IMR-90 (cell line): ENCODE measurements around the gene TECTB. TPM values are rescaled to one million over a fixed set of nuclear protein-coding genes. Genes with fewer than 3 reads are reported as not detected.

Experiments used
- ATAC-seq: fragments of 200-7000 bp; cut with Tn5 transposase; 2 replicates; pipeline ENCODE4 v1.9.1; 2020; ENCODE audit warnings: low read depth, mild to moderate bottlenecking, moderate library complexity
- BruUV-seq: library from RNA; stranded (reverse); fragments of 400-500 nt; replicated peaks from 2 replicates; lab custom pipeline; 2021; lab: Mats Ljungman, UMichigan
- CTCF ChIA-PET: fragments of 300-600 bp; formaldehyde crosslinking; extraction: SDS; loops from one replicate; lab custom pipeline; 2021; ENCODE audit warnings: antibody characterized with exemption; lab: Yijun Ruan, JAX
- POLR2A ChIA-PET: fragments of 300-600 bp; sonication (Branson Sonifier 250); formaldehyde crosslinking; loops from one replicate; lab custom pipeline; 2022; ENCODE audit warnings: antibody characterized with exemption; ENCODE audit not compliant: unreplicated experiment; lab: Charles Lee
- DNase-seq: peaks from one replicate; pipeline ENCODE4 v3.0.0; 2013
- H2AFZ ChIP-seq: replicated peaks from 2 replicates; pipeline ENCODE3; 2013; ENCODE audit warnings: low read length, mild to moderate bottlenecking; ENCODE audit not compliant: poor library complexity
- H2AK5ac ChIP-seq: 2 replicates; pipeline ENCODE4 v1.6.1; 2013; ENCODE audit warnings: low read depth, low read length, inconsistent platforms
- H2AK9ac ChIP-seq: replicated peaks from 2 replicates; pipeline ENCODE3; 2013; ENCODE audit warnings: mild to moderate bottlenecking, low read depth, low read length, moderate library complexity; ENCODE audit not compliant: poor library complexity
- H2BK120ac ChIP-seq: 2 replicates; pipeline ENCODE4 v1.6.1; 2013; ENCODE audit warnings: low read depth, low read length, inconsistent platforms
- H2BK15ac ChIP-seq: 3 replicates; pipeline ENCODE4 v1.6.1; 2013; ENCODE audit warnings: low read depth, low read length, inconsistent platforms
- H2BK20ac ChIP-seq: 2 replicates; pipeline ENCODE4 v1.6.1; 2013; ENCODE audit warnings: low read depth, mild to moderate bottlenecking, inconsistent platforms, low read length, moderate library complexity
- H2BK5ac ChIP-seq: 2 replicates; pipeline ENCODE4 v1.6.1; 2013; ENCODE audit warnings: mild to moderate bottlenecking, low read depth, low read length, inconsistent platforms; ENCODE audit not compliant: poor library complexity, severe bottlenecking
- H3K14ac ChIP-seq: replicated peaks from 2 replicates; pipeline ENCODE4 v1.6.1; 2013; ENCODE audit warnings: low read depth, low read length, inconsistent platforms
- H3K18ac ChIP-seq: 2 replicates; pipeline ENCODE4 v1.6.1; 2013; ENCODE audit warnings: low read depth, low read length, control low read depth
- H3K23ac ChIP-seq: 2 replicates; pipeline ENCODE4 v1.6.1; 2013; ENCODE audit warnings: low read depth, low read length, inconsistent platforms
- H3K27ac ChIP-seq: 2 replicates; pipeline ENCODE4 v1.5.1; 2013; ENCODE audit warnings: mild to moderate bottlenecking, control low read depth, low read length; ENCODE audit not compliant: insufficient read depth
- H3K27me3 ChIP-seq: 2 replicates; pipeline ENCODE4 v1.6.1; 2013; ENCODE audit warnings: low read length; ENCODE audit not compliant: control insufficient read depth, insufficient read depth
- H3K36me3 ChIP-seq: 2 replicates; pipeline ENCODE4 v1.6.1; 2013; ENCODE audit warnings: low read length, mixed read lengths; ENCODE audit not compliant: control insufficient read depth, insufficient read depth
- H3K4ac ChIP-seq: 2 replicates; pipeline ENCODE4 v1.6.1; 2013; ENCODE audit warnings: low read depth, low read length, inconsistent platforms
- H3K4me1 ChIP-seq: 2 replicates; pipeline ENCODE4 v1.6.1; 2013; ENCODE audit warnings: low read length, mixed read lengths; ENCODE audit not compliant: control insufficient read depth, insufficient read depth
- H3K4me2 ChIP-seq: 2 replicates; pipeline ENCODE4 v1.6.1; 2013; ENCODE audit warnings: low read depth, mild to moderate bottlenecking, control low read depth, low read length, moderate library complexity
- H3K4me3 ChIP-seq: 2 replicates; pipeline ENCODE4 v1.5.1; 2013; ENCODE audit warnings: low read depth, mild to moderate bottlenecking, control low read depth, low read length, moderate library complexity; ENCODE audit not compliant: insufficient read depth
- H3K56ac ChIP-seq: 2 replicates; pipeline ENCODE4 v1.6.1; 2013; ENCODE audit warnings: low read length, inconsistent platforms; ENCODE audit not compliant: insufficient read depth; ENCODE audit errors: extremely low read depth
- H3K79me1 ChIP-seq, 2 experiments: 2 replicates each; pipeline ENCODE4 v1.6.1; 2013; ENCODE audit warnings: low read length in 2 of 2, inconsistent platforms in 1 of 2, low read depth in 1 of 2
- H3K9ac ChIP-seq: 2 replicates; pipeline ENCODE4 v1.6.1; 2013; ENCODE audit warnings: low read depth, low read length, control low read depth
- H3K9me1 ChIP-seq: 2 replicates; pipeline ENCODE4 v1.6.1; 2013; ENCODE audit warnings: low read length, inconsistent platforms; ENCODE audit not compliant: insufficient read depth
- H3K9me3 ChIP-seq: 2 replicates; pipeline ENCODE4 v1.6.1; 2013; ENCODE audit warnings: low read length; ENCODE audit not compliant: control insufficient read depth, insufficient read depth
- H4K20me1 ChIP-seq: 2 replicates; pipeline ENCODE4 v1.6.1; 2013; ENCODE audit warnings: low read length, inconsistent platforms; ENCODE audit not compliant: insufficient read depth
- H4K5ac ChIP-seq: 2 replicates; pipeline ENCODE4 v1.6.1; 2013; ENCODE audit warnings: mild to moderate bottlenecking, low read depth, low read length, control low read depth
- H4K8ac ChIP-seq, 2 experiments: 2 replicates each; pipeline ENCODE4 v1.6.1; 2013; ENCODE audit warnings: low read depth in 2 of 2, low read length in 2 of 2, control low read depth in 1 of 2, inconsistent platforms in 1 of 2
- H4K91ac ChIP-seq: 2 replicates; pipeline ENCODE4 v1.6.1; 2013; ENCODE audit warnings: low read depth, low read length, inconsistent platforms; ENCODE audit not compliant: insufficient read depth
- BHLHE40 ChIP-seq: fragments of 150-350 bp; IDR thresholded peaks from 2 replicates; pipeline ENCODE4 v1.6.1; 2016; ENCODE audit warnings: mild to moderate bottlenecking, low read depth, low read length
- CEBPB ChIP-seq: IDR thresholded peaks from 2 replicates; pipeline ENCODE4 v1.6.1; 2012; ENCODE audit warnings: low read depth, low read length, improper control_type of control experiment
- CTCF ChIP-seq: conservative IDR thresholded peaks from 2 replicates; pipeline ENCODE4 v1.5.1; 2012; ENCODE audit warnings: mild to moderate bottlenecking, low read depth, low read length, improper control_type of control experiment
- FOS ChIP-seq: fragments of 150-350 bp; IDR thresholded peaks from 2 replicates; pipeline ENCODE4 v1.6.1; 2016; ENCODE audit warnings: low read depth, low read length
- MAFK ChIP-seq: IDR thresholded peaks from 2 replicates; pipeline ENCODE4 v1.6.1; 2012; ENCODE audit warnings: low read depth, low read length, improper control_type of control experiment
- MAZ ChIP-seq: IDR thresholded peaks from 2 replicates; pipeline ENCODE4 v1.6.1; 2012; ENCODE audit warnings: low read depth, mild to moderate bottlenecking, low read length, improper control_type of control experiment, moderate library complexity, borderline replicate concordance
- NFE2L2 ChIP-seq: fragments of 150-350 bp; IDR thresholded peaks from 2 replicates; pipeline ENCODE4 v1.6.1; 2016; ENCODE audit warnings: low read depth, mild to moderate bottlenecking, low read length
- RAD21 ChIP-seq: IDR thresholded peaks from 2 replicates; pipeline ENCODE4 v1.6.1; 2012; ENCODE audit warnings: low read length, improper control_type of control experiment
- SMC3 ChIP-seq: fragments of 150-350 bp; IDR thresholded peaks from 2 replicates; pipeline ENCODE4 v1.6.1; 2016; ENCODE audit warnings: low read depth, mild to moderate bottlenecking, antibody characterized with exemption, low read length, moderate library complexity
- dilution Hi-C: fragments of 300-500 bp; cut with HindIII; formaldehyde crosslinking; loops from one replicate; pipeline ENCODE4 v1.14.3; 2018; ENCODE audit warnings: low sequenced_read_pairs; ENCODE audit not compliant: unreplicated experiment
- in situ Hi-C: fragments of 300-500 bp; cut with MboI; formaldehyde crosslinking; loops from 3 replicates; pipeline ENCODE4 v1.14.3; 2019; ENCODE audit warnings: low sequenced_read_pairs, inconsistent platforms, mixed read lengths
- intact Hi-C: fragments of 100-400 bp; cut with micrococcal nuclease; formaldehyde crosslinking; loops from 2 replicates; pipeline ENCODE4 v1.10.0; 2022
- polyA plus RNA-seq, 3 experiments: library from polyadenylated mRNA; depleted of rRNA; stranded (reverse); fragments of >200 nt; gene quantifications; 2 replicates each; pipeline ENCODE4 v1.2.3, GENCODE V29; 2012; ENCODE audit warnings: low replicate concordance in 1 of 3
- total RNA-seq: library from RNA; depleted of rRNA; stranded (reverse); fragments of >200 nt; gene quantifications from 2 replicates; pipeline ENCODE4 v1.2.3, GENCODE V29; 2012
- TF ChIP-seq, protein P1 (sequence below): fragments of 150-350 bp; IDR thresholded peaks from 2 replicates; pipeline ENCODE4 v1.6.1; 2017; ENCODE audit warnings: mild to moderate bottlenecking, antibody characterized with exemption, low read length, low read depth

TECTB gene
- total and polyA plus RNA-seq, 2 of the 4 experiments (the other 2 are of a cell fraction), result not detected

DNA sequence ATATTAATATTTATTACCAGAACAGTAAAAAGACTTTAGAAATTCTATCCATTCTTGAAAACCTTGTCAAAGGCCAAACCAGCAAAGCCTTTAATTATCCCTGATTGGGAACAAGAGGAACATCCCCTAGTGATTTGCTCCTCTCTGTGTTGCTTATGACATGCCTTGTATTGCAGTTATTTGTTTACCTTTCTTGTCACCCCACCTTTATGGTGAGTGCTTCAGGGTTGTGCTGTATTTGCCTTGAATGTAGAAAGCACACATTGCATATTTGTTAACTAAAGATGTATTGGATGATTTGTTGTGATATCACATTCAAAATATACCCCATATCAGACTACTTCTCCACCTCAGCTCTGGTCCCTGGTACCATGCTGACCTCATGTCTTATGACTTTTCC is 23.5 kb upstream of the TECTB start:
- ATAC-seq, result no peak
- no TSS peak for BruUV-seq
- intact Hi-C loops (no loop called here), in situ Hi-C loops (no loop called here), dilution Hi-C loops (no loop called here)
- no peak overlapping the region for H3K4me2 ChIP-seq
- H3K14ac ChIP-seq, result no peak overlapping the region
- H3K27me3 ChIP-seq, result no peaks in the 10 kb centered on the region
- H2AK5ac ChIP-seq, result no peak overlapping the region
- H2AK9ac ChIP-seq, result no peak overlapping the region
- no peak overlapping the region for H2AFZ ChIP-seq
- H3K56ac ChIP-seq, result no peak overlapping the region
- no peak overlapping the region for H2BK20ac ChIP-seq
- POLR2A ChIA-PET, result no interaction called here
- H3K36me3 ChIP-seq, result no peaks in the 10 kb centered on the region
- no peak overlapping the region for H4K8ac ChIP-seq
- no peak overlapping the region for H3K18ac ChIP-seq
- H3K79me1 ChIP-seq, result no peaks in the 10 kb centered on the region
- no peak overlapping the region for H2BK5ac ChIP-seq
- CTCF ChIA-PET, result no interaction called here
- no peak overlapping the region for H3K27ac ChIP-seq
- no peak overlapping the region for H3K9ac ChIP-seq
- no peaks in the 10 kb centered on the region for H3K9me3 ChIP-seq
- no peak overlapping the region for H2BK15ac ChIP-seq
- H2BK120ac ChIP-seq, result no peak overlapping the region
- H4K20me1 ChIP-seq, result no peaks in the 10 kb centered on the region
- no peak overlapping the region for H4K5ac ChIP-seq
- TF ChIP-seq, protein P1, sequence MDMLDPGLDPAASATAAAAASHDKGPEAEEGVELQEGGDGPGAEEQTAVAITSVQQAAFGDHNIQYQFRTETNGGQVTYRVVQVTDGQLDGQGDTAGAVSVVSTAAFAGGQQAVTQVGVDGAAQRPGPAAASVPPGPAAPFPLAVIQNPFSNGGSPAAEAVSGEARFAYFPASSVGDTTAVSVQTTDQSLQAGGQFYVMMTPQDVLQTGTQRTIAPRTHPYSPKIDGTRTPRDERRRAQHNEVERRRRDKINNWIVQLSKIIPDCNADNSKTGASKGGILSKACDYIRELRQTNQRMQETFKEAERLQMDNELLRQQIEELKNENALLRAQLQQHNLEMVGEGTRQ, result no peak
- TF ChIP-seq CTCF, result no peak
- TF ChIP-seq FOS, result no peak
- no peak for TF ChIP-seq SMC3
- TF ChIP-seq MAFK, result no peak
- no peak for TF ChIP-seq CEBPB
- TF ChIP-seq MAZ, result no peak
- no peak for TF ChIP-seq RAD21
- TF ChIP-seq NFE2L2, result no peak
- no peak for TF ChIP-seq BHLHE40
- H3K9me1 ChIP-seq, result no peaks in the 10 kb centered on the region
- H3K4ac ChIP-seq, result no peak overlapping the region
- H3K4me3 ChIP-seq, result no peak overlapping the region
- no peak overlapping the region for H3K23ac ChIP-seq
- H4K91ac ChIP-seq, result no peak overlapping the region
- H3K4me1 ChIP-seq, result peaks cover 6% of the 10 kb centered on the region; the same call in 1 of the 2 replicates
- DNase-seq, result no peak
